Neural cell (in vitro differentiated cells): ENCODE measurements around the gene VTI1B.

ENCODE experiments used
- TAF1 ChIP-seq: IDR thresholded peaks from 2 replicates; pipeline ENCODE4 v1.6.1; 2012; ENCODE audit warnings: low read depth
- TF ChIP-seq, protein P1 (sequence below): fragments of 450-650 bp; IDR thresholded peaks from 2 replicates; pipeline ENCODE4 v1.5.1; 2014; ENCODE audit warnings: antibody characterized with exemption, mild to moderate bottlenecking, moderate library complexity; ENCODE audit not compliant: poor library complexity, severe bottlenecking

DNA sequence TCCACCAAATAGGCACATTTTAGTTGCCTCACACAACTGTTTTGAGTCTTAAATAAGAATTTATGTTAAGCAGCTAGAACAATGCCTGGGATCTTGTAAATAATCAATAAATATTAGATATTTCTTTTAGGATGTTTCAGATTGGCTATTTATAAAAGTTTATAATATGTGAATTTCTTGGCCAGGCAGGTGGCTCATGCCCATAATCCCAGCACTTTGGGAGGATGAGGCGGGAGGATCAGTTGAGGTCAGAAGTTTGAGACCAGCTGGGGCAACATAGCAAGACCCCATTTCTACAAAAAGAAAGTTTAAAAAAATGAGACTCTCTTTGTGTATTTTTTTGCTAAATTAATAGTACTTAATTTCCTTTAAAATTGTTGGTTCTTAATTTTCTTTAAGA, 33.0 kb downstream of the VTI1B start:
- no peak for TF ChIP-seq TAF1
- TF ChIP-seq, protein P1, sequence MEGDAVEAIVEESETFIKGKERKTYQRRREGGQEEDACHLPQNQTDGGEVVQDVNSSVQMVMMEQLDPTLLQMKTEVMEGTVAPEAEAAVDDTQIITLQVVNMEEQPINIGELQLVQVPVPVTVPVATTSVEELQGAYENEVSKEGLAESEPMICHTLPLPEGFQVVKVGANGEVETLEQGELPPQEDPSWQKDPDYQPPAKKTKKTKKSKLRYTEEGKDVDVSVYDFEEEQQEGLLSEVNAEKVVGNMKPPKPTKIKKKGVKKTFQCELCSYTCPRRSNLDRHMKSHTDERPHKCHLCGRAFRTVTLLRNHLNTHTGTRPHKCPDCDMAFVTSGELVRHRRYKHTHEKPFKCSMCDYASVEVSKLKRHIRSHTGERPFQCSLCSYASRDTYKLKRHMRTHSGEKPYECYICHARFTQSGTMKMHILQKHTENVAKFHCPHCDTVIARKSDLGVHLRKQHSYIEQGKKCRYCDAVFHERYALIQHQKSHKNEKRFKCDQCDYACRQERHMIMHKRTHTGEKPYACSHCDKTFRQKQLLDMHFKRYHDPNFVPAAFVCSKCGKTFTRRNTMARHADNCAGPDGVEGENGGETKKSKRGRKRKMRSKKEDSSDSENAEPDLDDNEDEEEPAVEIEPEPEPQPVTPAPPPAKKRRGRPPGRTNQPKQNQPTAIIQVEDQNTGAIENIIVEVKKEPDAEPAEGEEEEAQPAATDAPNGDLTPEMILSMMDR, result no peak
